OCI-LY1 (cell line): Measurements from ENCODE around the gene XRCC1.

Source experiments
- H2AFZ ChIP-seq: fragments of 200-600 bp; sonication (generic), shearing (Covaris generic); 2 replicates; pipeline ENCODE4 v1.6.0; 2014; ENCODE audit warnings: antibody characterized with exemption, mild to moderate bottlenecking, low read length
- H3F3A ChIP-seq: fragments of 200-600 bp; sonication (generic), shearing (Covaris generic); 2 replicates; pipeline ENCODE4 v1.6.0; 2014; ENCODE audit warnings: mild to moderate bottlenecking, antibody characterized with exemption, low read length, moderate library complexity; ENCODE audit not compliant: insufficient read depth
- H3K27ac ChIP-seq: fragments of 200-600 bp; sonication (generic); 2 replicates; pipeline ENCODE4 v1.5.1; 2014; ENCODE audit warnings: low read length, mixed run types, mild to moderate bottlenecking, low read depth; ENCODE audit not compliant: poor library complexity, severe bottlenecking
- H3K27me3 ChIP-seq: fragments of 200-600 bp; sonication (generic); 2 replicates; pipeline ENCODE4 v1.6.0; 2014; ENCODE audit warnings: antibody characterized with exemption, mild to moderate bottlenecking, low read length, moderate library complexity; ENCODE audit not compliant: insufficient read depth
- H3K36me3 ChIP-seq: fragments of 200-600 bp; sonication (generic); 2 replicates; pipeline ENCODE4 v1.6.1; 2014; ENCODE audit warnings: mild to moderate bottlenecking, antibody characterized with exemption, low read length, moderate library complexity, mixed read lengths; ENCODE audit not compliant: insufficient read depth
- H3K4me1 ChIP-seq: fragments of 200-600 bp; sonication (generic); 2 replicates; pipeline ENCODE4 v1.5.1; 2014; ENCODE audit warnings: mild to moderate bottlenecking, low read length, moderate library complexity; ENCODE audit not compliant: insufficient read depth, severe bottlenecking
- H3K4me2 ChIP-seq: fragments of 200-600 bp; sonication (generic), shearing (Covaris generic); 2 replicates; pipeline ENCODE4 v1.6.1; 2014; ENCODE audit warnings: low read length
- H3K4me3 ChIP-seq: fragments of 200-600 bp; sonication (generic); 2 replicates; pipeline ENCODE4 v1.5.1; 2014; ENCODE audit warnings: low read length, low read depth, mild to moderate bottlenecking, mixed read lengths; ENCODE audit not compliant: poor library complexity, severe bottlenecking
- H3K79me2 ChIP-seq: fragments of 200-600 bp; shearing (Covaris generic); 2 replicates; pipeline ENCODE4 v1.6.1; 2016; ENCODE audit warnings: mixed run types, low read length, mixed read lengths; ENCODE audit not compliant: insufficient read depth
- H3K9ac ChIP-seq: fragments of 200-600 bp; sonication (generic), shearing (Covaris generic); 2 replicates; pipeline ENCODE4 v1.6.1; 2014; ENCODE audit warnings: mild to moderate bottlenecking, low read length, mixed read lengths
- H3K9me2 ChIP-seq: fragments of 200-600 bp; sonication (generic), shearing (Covaris generic); 2 replicates; pipeline ENCODE4 v1.6.1; 2014; ENCODE audit warnings: low read depth, mild to moderate bottlenecking, low read length, mixed read lengths
- H3K9me3 ChIP-seq: fragments of 200-600 bp; shearing (Covaris generic); 2 replicates; pipeline ENCODE4 v1.6.1; 2014; ENCODE audit warnings: low read length, mixed read lengths
- H4K20me1 ChIP-seq: fragments of 200-600 bp; sonication (generic), shearing (Covaris generic); 2 replicates; pipeline ENCODE4 v1.6.0; 2016; ENCODE audit warnings: mild to moderate bottlenecking, low read length; ENCODE audit not compliant: insufficient read depth
- EZH2 ChIP-seq: fragments of 200-600 bp; sonication (generic), shearing (Covaris generic); IDR thresholded peaks from 2 replicates; pipeline ENCODE4 v1.8.0; 2017; ENCODE audit warnings: borderline replicate concordance, mixed run types, mild to moderate bottlenecking, antibody characterized with exemption, low read length, moderate library complexity, mixed read lengths
- TF ChIP-seq, protein P1 (sequence below): fragments of 200-600 bp; sonication (generic), shearing (Covaris generic); IDR thresholded peaks from 2 replicates; pipeline ENCODE4 v1.5.1; 2017; ENCODE audit warnings: mild to moderate bottlenecking, antibody characterized with exemption, low read length, moderate library complexity, mixed read lengths

Gene XRCC1

DNA sequence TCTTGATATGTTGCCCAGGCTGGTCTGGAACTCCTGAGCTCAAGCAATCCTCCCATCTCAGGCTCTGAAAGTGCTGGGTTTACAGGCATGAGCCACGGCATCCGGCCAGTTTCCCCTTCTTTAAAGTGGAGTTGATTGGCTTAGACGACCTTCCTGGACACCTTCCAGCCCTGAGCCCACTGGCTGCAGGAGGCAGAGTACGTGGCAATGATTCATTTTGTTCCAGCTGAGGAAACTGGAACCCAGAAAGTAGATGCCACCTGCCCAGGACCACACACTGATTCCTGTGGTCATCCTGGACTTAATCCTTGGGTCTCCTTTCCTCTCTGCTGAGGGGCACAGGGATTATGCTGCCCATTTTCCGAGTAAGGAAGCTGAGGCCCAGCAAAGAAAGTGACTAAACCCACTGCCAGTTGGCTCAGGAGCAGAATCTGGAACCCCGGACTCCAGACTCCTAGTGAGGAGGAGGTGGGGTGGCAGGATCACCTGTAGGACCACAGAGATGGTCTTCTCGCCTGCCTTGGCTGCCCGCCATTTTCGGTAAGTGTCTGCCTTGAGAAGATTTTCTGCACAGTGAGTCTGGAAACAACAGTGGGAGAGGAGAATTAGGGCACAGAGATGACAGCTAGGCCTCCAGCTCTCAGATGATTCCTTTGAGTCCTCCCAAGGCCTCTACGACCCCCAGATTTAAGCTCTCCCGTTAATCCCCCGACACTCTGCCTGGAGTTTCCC, 737 bp downstream of the XRCC1 start:
- Histone ChIP-seq H3K9ac (peak overlapping the region; percentile 99), H3K4me2 (peak overlapping the region; percentile 96), H2AFZ (no peak overlapping the region), H3K9me3 (no peaks in the 10 kb centered on the region), H3K79me2 (0 out of 2 replicates have a peak, but pooled peaks cover 3% of the 10 kb centered on the region), H3K36me3 (peaks cover 16% of the 10 kb centered on the region; the same call in 1 of the 2 replicates), H3K27ac (peak overlapping the region; percentile 27), H3K27me3 (no peaks in the 10 kb centered on the region), H4K20me1 (no peaks in the 10 kb centered on the region), H3F3A (no peaks in the 10 kb centered on the region), H3K4me3 (peak overlapping the region; percentile 97), H3K9me2 (no peaks in the 10 kb centered on the region), H3K4me1 (peaks cover 13% of the 10 kb centered on the region)
- TF ChIP-seq, protein P1, sequence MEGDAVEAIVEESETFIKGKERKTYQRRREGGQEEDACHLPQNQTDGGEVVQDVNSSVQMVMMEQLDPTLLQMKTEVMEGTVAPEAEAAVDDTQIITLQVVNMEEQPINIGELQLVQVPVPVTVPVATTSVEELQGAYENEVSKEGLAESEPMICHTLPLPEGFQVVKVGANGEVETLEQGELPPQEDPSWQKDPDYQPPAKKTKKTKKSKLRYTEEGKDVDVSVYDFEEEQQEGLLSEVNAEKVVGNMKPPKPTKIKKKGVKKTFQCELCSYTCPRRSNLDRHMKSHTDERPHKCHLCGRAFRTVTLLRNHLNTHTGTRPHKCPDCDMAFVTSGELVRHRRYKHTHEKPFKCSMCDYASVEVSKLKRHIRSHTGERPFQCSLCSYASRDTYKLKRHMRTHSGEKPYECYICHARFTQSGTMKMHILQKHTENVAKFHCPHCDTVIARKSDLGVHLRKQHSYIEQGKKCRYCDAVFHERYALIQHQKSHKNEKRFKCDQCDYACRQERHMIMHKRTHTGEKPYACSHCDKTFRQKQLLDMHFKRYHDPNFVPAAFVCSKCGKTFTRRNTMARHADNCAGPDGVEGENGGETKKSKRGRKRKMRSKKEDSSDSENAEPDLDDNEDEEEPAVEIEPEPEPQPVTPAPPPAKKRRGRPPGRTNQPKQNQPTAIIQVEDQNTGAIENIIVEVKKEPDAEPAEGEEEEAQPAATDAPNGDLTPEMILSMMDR, result no peak
- TF ChIP-seq EZH2, result no peak

DNA sequence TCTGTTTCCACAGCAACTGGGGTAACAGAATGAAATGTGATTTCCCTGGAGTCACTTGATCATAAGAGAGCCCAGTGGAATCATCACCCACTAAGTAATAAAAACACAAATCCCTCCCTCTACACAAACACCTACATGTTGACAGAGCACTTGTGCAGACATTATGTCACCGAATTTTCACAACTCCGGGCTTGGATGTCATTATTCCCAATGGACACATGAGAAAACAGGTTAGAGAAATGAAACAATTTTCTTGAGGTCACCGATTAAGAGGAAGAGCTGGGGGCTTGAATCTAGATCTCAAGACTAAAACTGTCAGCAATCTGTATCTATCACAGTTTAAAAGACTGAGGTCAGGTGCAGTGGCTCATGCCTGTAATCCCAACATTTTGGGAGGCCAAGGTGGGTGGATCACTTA, 3.1 kb downstream of the XRCC1 start:
- Histone ChIP-seq H3K9ac (peak overlapping the region; percentile 22; the same call in 1 of the 2 replicates), H3K27me3 (no peaks in the 10 kb centered on the region), H4K20me1 (no peaks in the 10 kb centered on the region), H3K9me3 (no peaks in the 10 kb centered on the region), H3K4me3 (no peak overlapping the region), H2AFZ (no peak overlapping the region), H3K4me1 (peaks cover 13% of the 10 kb centered on the region), H3K27ac (no peak overlapping the region), H3F3A (no peaks in the 10 kb centered on the region), H3K9me2 (no peaks in the 10 kb centered on the region), H3K4me2 (no peak overlapping the region), H3K79me2 (0 out of 2 replicates have a peak, but pooled peaks cover 3% of the 10 kb centered on the region), H3K36me3 (peaks cover 16% of the 10 kb centered on the region; the same call in 1 of the 2 replicates)
- no peak for TF ChIP-seq EZH2
- TF ChIP-seq, protein P1, result no peak

DNA sequence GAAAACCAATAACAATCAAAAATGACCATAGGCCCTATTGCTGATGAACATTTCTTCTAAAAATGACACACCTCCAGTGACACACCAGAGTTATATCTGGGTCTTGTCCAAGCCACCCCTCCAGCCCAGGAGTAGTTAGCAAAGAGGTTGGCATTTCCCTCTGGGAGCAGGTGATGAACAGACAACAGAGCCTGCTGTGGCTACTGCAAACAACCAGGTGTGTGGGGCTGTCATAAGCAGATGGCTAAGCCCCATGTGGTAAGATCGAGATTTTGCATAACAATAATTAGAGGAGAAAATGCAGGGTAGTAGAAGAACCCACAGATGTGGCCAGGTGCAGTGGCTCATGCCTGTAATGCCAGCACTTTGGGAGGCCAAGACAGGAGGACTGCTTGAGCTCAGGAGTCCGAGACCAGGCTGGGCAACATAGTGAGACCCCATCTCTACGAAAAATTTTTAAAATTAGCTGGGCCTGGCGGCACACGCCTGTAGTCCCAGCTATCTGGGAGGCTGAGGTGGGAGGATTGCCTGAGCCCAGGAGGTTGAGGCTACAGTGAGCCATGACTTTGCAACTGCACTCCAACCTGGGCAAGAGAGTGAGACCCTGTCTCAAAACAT, 5.0 kb downstream of the XRCC1 start:
- Histone ChIP-seq H3K27me3 (no peaks in the 10 kb centered on the region), H3K4me3 (no peak overlapping the region), H3K27ac (no peak overlapping the region), H2AFZ (no peak overlapping the region), H3K9ac (no peak overlapping the region), H3K79me2 (0 out of 2 replicates have a peak, but pooled peaks cover 3% of the 10 kb centered on the region), H3K4me2 (no peak overlapping the region), H3K36me3 (peaks cover 16% of the 10 kb centered on the region; the same call in 1 of the 2 replicates), H3K4me1 (peaks cover 8% of the 10 kb centered on the region), H3K9me2 (no peaks in the 10 kb centered on the region), H4K20me1 (no peaks in the 10 kb centered on the region), H3F3A (no peaks in the 10 kb centered on the region), H3K9me3 (no peaks in the 10 kb centered on the region)
- no peak for TF ChIP-seq EZH2
- TF ChIP-seq, protein P1, result no peak
